DOHH2 (cell line): ENCODE data around the gene SDHC.

Experiments used
- H3F3A ChIP-seq: fragments of 200-600 bp; sonication (generic), shearing (Covaris generic); 2 replicates; pipeline ENCODE4 v1.6.0; 2016; ENCODE audit warnings: antibody characterized with exemption, mild to moderate bottlenecking; ENCODE audit not compliant: control insufficient read depth, insufficient read depth
- H3K27ac ChIP-seq: fragments of 200-600 bp; sonication (generic); 2 replicates; pipeline ENCODE4 v1.5.1; 2014; ENCODE audit warnings: low read depth, mild to moderate bottlenecking, low read length, moderate library complexity
- H3K27me3 ChIP-seq: fragments of 200-600 bp; sonication (generic); 2 replicates; pipeline ENCODE4 v1.6.1; 2014; ENCODE audit warnings: mild to moderate bottlenecking, low read length, mixed read lengths; ENCODE audit not compliant: control insufficient read depth
- H3K36me3 ChIP-seq: fragments of 200-600 bp; sonication (generic); 2 replicates; pipeline ENCODE4 v1.6.1; 2014; ENCODE audit warnings: mild to moderate bottlenecking, low read length, moderate library complexity, mixed read lengths; ENCODE audit not compliant: control insufficient read depth
- H3K4me1 ChIP-seq: fragments of 200-600 bp; sonication (generic); 2 replicates; pipeline ENCODE4 v1.6.1; 2014; ENCODE audit warnings: mild to moderate bottlenecking, low read length, mixed read lengths; ENCODE audit not compliant: control insufficient read depth
- H3K4me2 ChIP-seq: fragments of 200-600 bp; sonication (generic); 2 replicates; pipeline ENCODE4 v1.6.0; 2014; ENCODE audit warnings: mild to moderate bottlenecking, low read length, moderate library complexity
- H3K4me3 ChIP-seq: fragments of 200-600 bp; sonication (generic); 2 replicates; pipeline ENCODE4 v1.5.1; 2014; ENCODE audit warnings: mild to moderate bottlenecking, low read length, mixed read lengths
- H3K79me2 ChIP-seq: fragments of 200-600 bp; sonication (generic); 2 replicates; pipeline ENCODE4 v1.6.1; 2014; ENCODE audit warnings: mild to moderate bottlenecking, low read length, mixed read lengths; ENCODE audit not compliant: control insufficient read depth
- H3K9me2 ChIP-seq: fragments of 200-600 bp; sonication (generic); replicated peaks from 2 replicates; pipeline ENCODE4 v1.6.1; 2014; ENCODE audit warnings: mild to moderate bottlenecking, low read length, mixed read lengths; ENCODE audit not compliant: control insufficient read depth
- H3K9me3 ChIP-seq: fragments of 200-600 bp; sonication (generic); 2 replicates; pipeline ENCODE4 v1.6.1; 2014; ENCODE audit warnings: antibody characterized with exemption, low read length, mixed read lengths; ENCODE audit not compliant: control insufficient read depth, insufficient read depth
- H4K20me1 ChIP-seq: fragments of 200-600 bp; sonication (generic); 2 replicates; pipeline ENCODE4 v1.6.0; 2014; ENCODE audit warnings: low read depth, mild to moderate bottlenecking, antibody characterized with exemption, low read length, moderate library complexity; ENCODE audit not compliant: control insufficient read depth, insufficient read depth
- CTCF ChIP-seq: fragments of 200-600 bp; sonication (generic); IDR thresholded peaks from one replicate; pipeline ENCODE4 v1.5.1; 2014; ENCODE audit warnings: antibody characterized with exemption, mild to moderate bottlenecking, low read depth, low read length; ENCODE audit not compliant: poor library complexity, severe bottlenecking
- EZH2phosphoT487 ChIP-seq: fragments of 200-600 bp; sonication (generic); IDR thresholded peaks from 2 replicates; pipeline ENCODE4 v1.6.1; 2017; ENCODE audit warnings: borderline replicate concordance, mild to moderate bottlenecking, antibody characterized with exemption, low read length, moderate library complexity, mixed read lengths

SDHC gene

DNA sequence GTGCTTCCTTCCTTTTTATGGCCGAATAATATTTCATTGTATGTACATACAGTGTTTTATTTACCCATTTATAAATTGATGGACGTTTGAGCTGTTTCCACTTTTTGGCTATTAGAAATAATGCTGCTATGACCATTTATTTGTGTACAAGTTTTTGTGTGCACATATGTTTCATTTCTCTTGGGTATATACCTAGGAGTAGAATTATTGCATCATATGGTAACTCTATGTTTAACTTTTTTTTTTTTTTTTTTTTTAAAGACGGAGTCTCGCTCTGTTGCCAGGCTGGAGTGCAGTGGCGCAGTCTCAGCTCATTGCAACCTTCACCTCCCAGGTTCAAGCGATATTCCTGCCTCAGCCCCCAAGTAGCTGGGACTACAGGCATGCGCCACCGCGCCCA, 19.0 kb downstream of the SDHC start:
- H4K20me1 ChIP-seq = no peaks in the 10 kb centered on the region
- H3K79me2 ChIP-seq = no peaks in the 10 kb centered on the region
- no peak overlapping the region for H3K27ac ChIP-seq
- H3K27me3 ChIP-seq = no peaks in the 10 kb centered on the region
- H3K4me2 ChIP-seq = no peak overlapping the region
- H3K9me2 ChIP-seq = no peaks in the 10 kb centered on the region
- no peak overlapping the region for H3K4me3 ChIP-seq
- no peaks in the 10 kb centered on the region for H3K4me1 ChIP-seq
- TF ChIP-seq EZH2phosphoT487 (no peak), CTCF (no peak)
- H3F3A ChIP-seq = no peaks in the 10 kb centered on the region
- H3K36me3 ChIP-seq = peaks cover 52% of the 10 kb centered on the region
- no peaks in the 10 kb centered on the region for H3K9me3 ChIP-seq

DNA sequence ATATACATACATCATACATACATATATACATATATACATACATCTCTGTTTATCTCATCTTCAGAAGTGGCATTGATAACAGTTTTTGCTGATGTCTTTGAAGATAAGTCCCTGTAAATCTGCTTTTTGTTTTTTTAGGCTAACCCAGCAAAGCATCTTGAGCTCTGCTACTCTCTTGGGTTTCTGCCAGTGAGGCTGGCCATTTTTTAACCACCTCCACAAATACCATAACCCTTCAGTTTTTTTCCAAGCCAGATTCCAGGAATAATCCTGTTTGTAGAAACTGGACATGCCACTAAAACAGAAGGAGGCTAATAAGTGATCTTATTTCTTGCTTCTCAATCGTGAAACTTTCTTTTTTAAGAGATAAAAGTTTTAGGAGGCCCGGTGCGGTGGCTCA, 21.6 kb downstream of the SDHC start:
- Histone ChIP-seq H3K27ac (no peak overlapping the region), H4K20me1 (no peaks in the 10 kb centered on the region), H3K27me3 (no peaks in the 10 kb centered on the region), H3K4me3 (no peak overlapping the region), H3K4me1 (no peaks in the 10 kb centered on the region), H3K36me3 (peaks cover 33% of the 10 kb centered on the region), H3K9me3 (no peaks in the 10 kb centered on the region), H3F3A (no peaks in the 10 kb centered on the region), H3K4me2 (no peak overlapping the region), H3K79me2 (no peaks in the 10 kb centered on the region), H3K9me2 (no peaks in the 10 kb centered on the region)
- TF ChIP-seq CTCF = no peak
- no peak for TF ChIP-seq EZH2phosphoT487

DNA sequence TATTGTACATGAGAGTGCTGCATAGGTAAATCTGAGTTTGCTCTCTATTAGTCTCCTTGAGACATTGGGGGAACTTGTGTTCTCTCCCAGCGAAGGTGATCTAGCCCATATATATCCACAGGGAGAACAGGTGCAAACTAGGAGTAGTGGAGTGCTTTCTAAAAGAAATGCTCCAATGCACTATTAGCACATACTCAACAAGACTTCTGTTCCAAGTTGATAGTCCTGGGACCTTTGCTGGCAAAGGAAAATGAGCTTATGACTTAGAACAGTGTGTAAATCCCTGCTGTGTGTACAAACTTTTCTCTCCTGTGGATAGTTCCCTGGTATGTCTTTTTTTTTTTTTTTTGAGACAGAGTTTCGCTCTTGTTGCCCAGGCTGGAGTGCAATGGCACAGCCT, 28.0 kb downstream of the SDHC start:
- H3K79me2 ChIP-seq = no peaks in the 10 kb centered on the region
- no peaks in the 10 kb centered on the region for H4K20me1 ChIP-seq
- no peaks in the 10 kb centered on the region for H3K27me3 ChIP-seq
- H3K4me2 ChIP-seq = no peak overlapping the region
- H3K4me1 ChIP-seq = no peaks in the 10 kb centered on the region
- H3F3A ChIP-seq = no peaks in the 10 kb centered on the region
- no peak overlapping the region for H3K4me3 ChIP-seq
- H3K27ac ChIP-seq = no peak overlapping the region
- H3K36me3 ChIP-seq = peaks cover 29% of the 10 kb centered on the region
- H3K9me2 ChIP-seq = no peaks in the 10 kb centered on the region
- H3K9me3 ChIP-seq = no peaks in the 10 kb centered on the region
- TF ChIP-seq CTCF = no peak
- TF ChIP-seq EZH2phosphoT487 = no peak

- Histone ChIP-seq H3K36me3 (peaks cover 29% of the 10 kb centered on the region), H3K9me2 (no peaks in the 10 kb centered on the region), H3K4me1 (no peaks in the 10 kb centered on the region)
Observed at GRCh38 chr1:161342821-161343220, 28.6 kb downstream of the SDHC start.

More at GRCh38 chr1:161342821-161343220, 28.6 kb downstream of the SDHC start:
- no peak overlapping the region for H3K4me3 ChIP-seq
- H3K4me2 ChIP-seq = no peak overlapping the region
- no peaks in the 10 kb centered on the region for H3F3A ChIP-seq
- H4K20me1 ChIP-seq = no peaks in the 10 kb centered on the region
- H3K79me2 ChIP-seq = no peaks in the 10 kb centered on the region
- H3K27me3 ChIP-seq = no peaks in the 10 kb centered on the region
- TF ChIP-seq EZH2phosphoT487 = no peak
- TF ChIP-seq CTCF = no peak
- H3K27ac ChIP-seq = no peak overlapping the region
- no peaks in the 10 kb centered on the region for H3K9me3 ChIP-seq
